B cell (primary cell): ENCODE measurements around the gene TRAPPC2.

Experiments used
- EZH2 ChIP-seq: IDR thresholded peaks from 2 replicates; pipeline ENCODE4 v1.6.1; 2012; ENCODE audit warnings: borderline replicate concordance, low read depth, mild to moderate bottlenecking, moderate library complexity, low read length; ENCODE audit not compliant: insufficient read depth, poor library complexity, severe bottlenecking
- TF ChIP-seq, protein P1 (sequence below): fragments of 200-600 bp; IDR thresholded peaks from one replicate; pipeline ENCODE4 v1.8.0; 2022; ENCODE audit warnings: antibody characterized with exemption, mild to moderate bottlenecking

DNA sequence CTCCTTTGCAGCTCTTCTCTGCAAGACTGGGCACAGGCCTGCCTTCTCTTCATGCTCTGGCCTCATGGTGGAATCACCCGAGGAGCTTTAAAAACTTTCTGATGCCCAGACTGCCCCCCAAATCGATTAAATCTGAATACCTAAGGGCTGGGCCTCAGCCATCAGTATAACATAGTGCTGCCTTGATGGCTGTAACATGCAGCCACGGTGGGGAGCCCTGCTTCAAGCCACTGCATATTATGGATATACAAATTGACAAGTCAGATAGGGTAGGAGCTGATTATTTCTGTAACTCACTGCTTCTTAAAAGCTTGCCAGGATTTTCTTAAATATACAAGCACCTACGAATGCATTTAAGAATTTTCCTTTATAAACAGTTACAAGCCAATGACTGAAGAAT, 42.0 kb upstream of the TRAPPC2 start:
- TF ChIP-seq, protein P1, sequence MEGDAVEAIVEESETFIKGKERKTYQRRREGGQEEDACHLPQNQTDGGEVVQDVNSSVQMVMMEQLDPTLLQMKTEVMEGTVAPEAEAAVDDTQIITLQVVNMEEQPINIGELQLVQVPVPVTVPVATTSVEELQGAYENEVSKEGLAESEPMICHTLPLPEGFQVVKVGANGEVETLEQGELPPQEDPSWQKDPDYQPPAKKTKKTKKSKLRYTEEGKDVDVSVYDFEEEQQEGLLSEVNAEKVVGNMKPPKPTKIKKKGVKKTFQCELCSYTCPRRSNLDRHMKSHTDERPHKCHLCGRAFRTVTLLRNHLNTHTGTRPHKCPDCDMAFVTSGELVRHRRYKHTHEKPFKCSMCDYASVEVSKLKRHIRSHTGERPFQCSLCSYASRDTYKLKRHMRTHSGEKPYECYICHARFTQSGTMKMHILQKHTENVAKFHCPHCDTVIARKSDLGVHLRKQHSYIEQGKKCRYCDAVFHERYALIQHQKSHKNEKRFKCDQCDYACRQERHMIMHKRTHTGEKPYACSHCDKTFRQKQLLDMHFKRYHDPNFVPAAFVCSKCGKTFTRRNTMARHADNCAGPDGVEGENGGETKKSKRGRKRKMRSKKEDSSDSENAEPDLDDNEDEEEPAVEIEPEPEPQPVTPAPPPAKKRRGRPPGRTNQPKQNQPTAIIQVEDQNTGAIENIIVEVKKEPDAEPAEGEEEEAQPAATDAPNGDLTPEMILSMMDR: no peak
- TF ChIP-seq EZH2: no peak
